ENCODE data around the gene BTBD1.

BTBD1 gene

GRCh38 chr15:82970078-82970686 lies 96.9 kb downstream of the BTBD1 start:
- Histone ChIP-seq H3K4me3 (IDR thresholded peaks at IDR 0.05; ENCODE audit: insufficient read depth, low read depth, low read length) (no peak overlapping the region), H4K20me1 (ENCODE audit: insufficient read depth) (no peaks in the 10 kb centered on the region), H3K9ac (no peak overlapping the region), H3K4me1 (ENCODE audit: low read depth, poor library complexity, severe bottlenecking) (peaks cover 50% of the 10 kb centered on the region), H2AFZ (ENCODE audit: low read depth) (no peak overlapping the region), H3K27me3 (ENCODE audit: insufficient read depth, low read depth) (no peaks in the 10 kb centered on the region), H3K4me2 (no peak overlapping the region), H3K27ac (no peak overlapping the region), H3K79me2 (ENCODE audit: insufficient read depth, low read depth) (no peaks in the 10 kb centered on the region), H3K36me3 (ENCODE audit: insufficient read depth) (no peaks in the 10 kb centered on the region)
- no peak for TF ChIP-seq CTCF (conservative IDR thresholded peaks at IDR 0.05; ENCODE audit: low read depth, low read length)

DNA sequence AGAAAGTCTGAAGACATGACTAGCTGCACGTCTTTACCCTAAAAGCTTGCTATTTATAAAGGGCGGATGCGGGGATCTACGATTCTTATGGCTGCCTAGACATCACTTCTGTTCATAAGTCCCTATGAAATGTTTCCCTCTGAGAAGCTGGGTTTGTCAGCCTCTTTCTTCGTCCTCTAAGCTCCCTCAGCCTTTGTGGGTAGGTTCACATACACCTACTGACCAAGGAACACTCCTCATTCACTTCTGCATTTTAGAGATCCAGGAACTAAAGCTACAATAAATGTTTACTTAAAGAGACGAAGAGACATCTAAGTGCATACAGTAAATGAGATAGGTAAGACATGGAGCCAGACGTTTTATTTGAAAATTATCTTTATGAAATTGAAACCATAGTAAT lies 97.7 kb downstream of the BTBD1 start:
- no peaks in the 10 kb centered on the region for H3K36me3 ChIP-seq (ENCODE audit: insufficient read depth)
- no peak overlapping the region for H3K9ac ChIP-seq
- TF ChIP-seq CTCF (conservative IDR thresholded peaks at IDR 0.05; ENCODE audit: low read depth, low read length) = no peak

GRCh38 chr15:82968066-82968465 lies 99.0 kb downstream of the BTBD1 start:
- Histone ChIP-seq H3K9ac (no peak overlapping the region), H4K20me1 (ENCODE audit: insufficient read depth) (no peaks in the 10 kb centered on the region), H3K79me2 (ENCODE audit: insufficient read depth, low read depth) (no peaks in the 10 kb centered on the region), H3K4me3 (IDR thresholded peaks at IDR 0.05; ENCODE audit: insufficient read depth, low read depth, low read length) (no peak overlapping the region), H3K4me2 (no peak overlapping the region), H3K27me3 (ENCODE audit: insufficient read depth, low read depth) (no peaks in the 10 kb centered on the region), H3K4me1 (ENCODE audit: low read depth, poor library complexity, severe bottlenecking) (peaks cover 42% of the 10 kb centered on the region), H3K36me3 (ENCODE audit: insufficient read depth) (no peaks in the 10 kb centered on the region), H2AFZ (ENCODE audit: low read depth) (no peak overlapping the region), H3K27ac (no peak overlapping the region)
- no peak for TF ChIP-seq CTCF (conservative IDR thresholded peaks at IDR 0.05; ENCODE audit: low read depth, low read length)

More for the DNA sequence above, 97.7 kb downstream of the BTBD1 start:
- Histone ChIP-seq H3K27me3 (ENCODE audit: insufficient read depth, low read depth) (no peaks in the 10 kb centered on the region), H2AFZ (ENCODE audit: low read depth) (no peak overlapping the region), H3K4me2 (no peak overlapping the region), H3K4me1 (ENCODE audit: low read depth, poor library complexity, severe bottlenecking) (peaks cover 50% of the 10 kb centered on the region), H3K79me2 (ENCODE audit: insufficient read depth, low read depth) (no peaks in the 10 kb centered on the region), H3K4me3 (IDR thresholded peaks at IDR 0.05; ENCODE audit: insufficient read depth, low read depth, low read length) (no peak overlapping the region), H4K20me1 (ENCODE audit: insufficient read depth) (no peaks in the 10 kb centered on the region), H3K27ac (no peak overlapping the region)

DNA sequence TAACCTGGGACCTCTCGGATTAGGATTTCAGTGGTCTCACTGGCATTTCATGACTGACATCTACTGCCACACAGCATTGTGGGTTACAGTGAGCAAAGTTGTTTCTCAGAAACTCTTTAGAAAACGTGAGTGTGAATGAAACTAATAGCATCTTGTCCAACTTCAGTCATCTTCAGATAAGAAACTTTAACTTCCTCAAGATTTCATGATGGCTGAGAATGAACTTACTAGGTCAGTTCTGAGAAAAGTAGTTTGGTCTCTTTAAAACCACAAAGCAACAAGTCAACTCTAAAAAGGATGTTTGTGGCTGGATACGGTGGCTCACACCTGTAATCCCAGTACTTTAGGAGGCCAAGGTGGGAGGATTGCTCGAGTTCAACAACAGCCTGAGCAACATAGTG lies 100.4 kb downstream of the BTBD1 start:
- Histone ChIP-seq H3K27ac (no peak overlapping the region; the same call in 1 of the 2 replicates), H3K79me2 (ENCODE audit: insufficient read depth, low read depth) (no peaks in the 10 kb centered on the region), H2AFZ (ENCODE audit: low read depth) (no peak overlapping the region), H3K36me3 (ENCODE audit: insufficient read depth) (no peaks in the 10 kb centered on the region), H3K4me3 (IDR thresholded peaks at IDR 0.05; ENCODE audit: insufficient read depth, low read depth, low read length) (no peak overlapping the region), H3K4me1 (ENCODE audit: low read depth, poor library complexity, severe bottlenecking) (peaks cover 28% of the 10 kb centered on the region), H4K20me1 (ENCODE audit: insufficient read depth) (no peaks in the 10 kb centered on the region), H3K9ac (no peak overlapping the region), H3K4me2 (peak overlapping the region; percentile 25; the same call in 1 of the 2 replicates), H3K27me3 (ENCODE audit: insufficient read depth, low read depth) (no peaks in the 10 kb centered on the region)
- no peak for TF ChIP-seq CTCF (conservative IDR thresholded peaks at IDR 0.05; ENCODE audit: low read depth, low read length)
